Stimulated activated CD8-positive, alpha-beta memory T cell treated with anti-CD3 and anti-CD28 coated beads, Interleukin-7, amount 100 ng/mL, for 4 hours (primary cell): Measurements from ENCODE around the gene SMTN.

ENCODE experiments used
- DNase-seq, 2 donors: peaks; one replicate each; pipeline ENCODE4 v3.0.0-alpha.2; 2020; ENCODE audit warnings: low read depth in 2 of 2

The SMTN gene

DNA sequence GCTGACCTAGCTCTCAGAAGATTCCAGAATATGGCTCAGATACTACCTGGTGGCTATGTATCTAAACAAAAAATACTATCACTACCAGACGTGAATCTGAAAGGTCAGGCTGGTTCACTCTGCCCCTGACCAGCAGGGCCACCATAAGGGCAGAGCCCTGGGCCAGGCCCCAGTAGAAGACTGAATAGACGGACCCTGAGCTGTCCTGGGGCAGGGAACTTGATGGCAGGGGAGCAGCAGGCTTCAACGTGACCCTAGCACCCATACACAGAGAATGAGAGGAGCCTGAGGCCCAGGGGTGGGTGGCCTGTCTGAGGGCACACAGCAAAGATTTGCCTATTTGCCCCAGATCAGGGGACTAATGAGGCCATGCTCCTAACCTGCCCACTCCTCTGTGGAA, 72.2 kb downstream of the SMTN start:
- DNase-seq: no peak
